Germinal center (tissue), 1 donor: ENCODE measurements around the gene GAPDHS.

Experiments
- DNase-seq: peaks from one replicate; pipeline ENCODE4 v3.0.0; 2012; ENCODE audit warnings: mixed read lengths, low spot score

Gene GAPDHS

DNA sequence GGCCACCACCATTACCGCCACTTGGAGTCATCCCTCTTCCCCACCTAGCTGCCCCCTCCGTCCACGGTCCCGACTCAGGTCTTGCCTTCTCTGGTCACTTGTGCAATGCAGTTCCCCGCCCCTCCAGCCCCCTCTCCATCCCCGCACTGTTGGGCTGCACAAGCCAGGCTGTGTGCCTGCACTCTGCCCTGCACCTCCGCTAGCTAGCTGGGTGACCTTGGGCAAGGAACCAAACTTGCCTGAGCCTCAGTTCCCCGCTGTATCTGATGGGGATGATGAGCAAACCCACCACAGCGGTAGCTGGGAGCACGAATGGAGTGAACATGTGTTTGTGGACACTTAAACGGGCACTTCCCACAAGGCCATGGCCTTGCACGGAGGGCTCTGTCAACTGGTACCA is 6.6 kb downstream of the GAPDHS start:
- no peak for DNase-seq

DNA sequence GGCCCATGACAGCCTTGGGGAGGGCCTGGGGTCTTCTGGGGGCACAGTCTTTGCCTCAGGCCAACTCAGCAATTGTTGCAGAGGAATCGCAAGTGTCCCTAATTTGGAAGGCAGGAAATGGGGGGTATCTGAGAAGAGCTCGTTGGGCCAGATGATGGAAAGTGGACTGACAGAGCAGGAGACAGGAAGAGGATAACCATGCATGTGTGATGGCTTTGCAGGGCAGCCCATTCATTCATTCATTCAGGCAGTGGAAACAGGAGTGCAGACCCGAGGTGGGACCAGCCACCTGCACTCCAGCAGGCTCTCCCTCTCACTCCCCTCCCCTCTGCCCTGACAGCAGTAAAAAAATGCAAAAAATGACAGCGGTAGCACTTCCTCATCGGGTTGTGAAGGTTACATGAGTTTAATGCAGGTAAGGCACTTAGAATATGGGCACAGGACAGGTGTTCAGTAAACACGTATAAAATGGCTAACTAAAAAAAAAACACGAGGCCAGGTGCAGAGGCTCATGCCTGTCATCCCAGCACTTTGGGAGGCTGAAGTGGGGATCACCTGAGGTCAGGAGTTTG is 7.2 kb downstream of the GAPDHS start:
- peak; percentile 41 for DNase-seq

DNA sequence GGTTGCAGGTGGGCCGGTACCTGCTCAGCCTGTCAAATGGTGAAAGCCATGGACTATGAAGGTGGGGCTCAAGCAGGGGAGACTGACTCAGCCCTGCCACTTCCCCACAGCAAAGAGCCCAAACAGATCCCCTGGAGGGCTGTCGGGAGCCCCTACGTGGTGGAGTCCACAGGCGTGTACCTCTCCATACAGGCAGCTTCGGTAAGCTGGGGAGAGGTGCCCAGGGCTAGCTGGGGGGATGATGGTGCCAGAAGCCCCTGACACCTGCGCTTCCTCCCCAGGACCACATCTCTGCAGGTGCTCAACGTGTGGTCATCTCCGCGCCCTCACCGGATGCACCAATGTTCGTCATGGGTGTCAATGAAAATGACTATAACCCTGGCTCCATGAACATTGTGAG is 9.0 kb downstream of the GAPDHS start:
- no peak for DNase-seq

DNA sequence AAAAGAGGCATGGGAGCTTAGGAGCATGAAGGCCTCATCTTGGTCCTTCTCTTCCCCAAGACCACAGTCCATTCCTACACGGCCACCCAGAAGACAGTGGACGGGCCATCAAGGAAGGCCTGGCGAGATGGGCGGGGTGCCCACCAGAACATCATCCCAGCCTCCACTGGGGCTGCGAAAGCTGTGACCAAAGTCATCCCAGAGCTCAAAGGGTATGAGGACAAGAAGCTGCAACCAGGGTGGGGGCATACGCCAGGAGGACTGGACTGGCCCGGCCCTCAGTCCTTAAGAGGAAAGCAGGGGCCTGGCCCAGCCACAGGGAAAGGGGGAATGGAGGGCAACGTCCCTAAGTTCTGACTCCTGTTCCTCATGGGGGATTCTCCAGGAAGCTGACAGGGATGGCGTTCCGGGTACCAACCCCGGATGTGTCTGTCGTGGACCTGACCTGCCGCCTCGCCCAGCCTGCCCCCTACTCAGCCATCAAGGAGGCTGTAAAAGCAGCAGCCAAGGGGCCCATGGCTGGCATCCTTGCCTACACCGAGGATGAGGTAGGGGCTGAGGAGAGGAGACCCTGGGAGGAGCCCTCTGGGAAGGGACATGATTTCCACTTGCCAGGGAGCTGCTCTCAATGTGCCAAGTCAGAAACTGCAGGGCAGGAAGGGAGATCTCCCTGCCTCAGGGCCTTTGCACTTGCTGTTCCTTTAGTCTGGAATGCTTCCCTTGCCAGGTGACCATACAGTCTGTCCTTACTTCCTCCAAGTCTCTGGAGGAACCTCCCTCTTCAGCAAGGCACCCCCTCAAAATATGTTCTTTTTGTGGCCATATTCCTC is 10.2 kb downstream of the GAPDHS start:
- no peak for DNase-seq

DNA sequence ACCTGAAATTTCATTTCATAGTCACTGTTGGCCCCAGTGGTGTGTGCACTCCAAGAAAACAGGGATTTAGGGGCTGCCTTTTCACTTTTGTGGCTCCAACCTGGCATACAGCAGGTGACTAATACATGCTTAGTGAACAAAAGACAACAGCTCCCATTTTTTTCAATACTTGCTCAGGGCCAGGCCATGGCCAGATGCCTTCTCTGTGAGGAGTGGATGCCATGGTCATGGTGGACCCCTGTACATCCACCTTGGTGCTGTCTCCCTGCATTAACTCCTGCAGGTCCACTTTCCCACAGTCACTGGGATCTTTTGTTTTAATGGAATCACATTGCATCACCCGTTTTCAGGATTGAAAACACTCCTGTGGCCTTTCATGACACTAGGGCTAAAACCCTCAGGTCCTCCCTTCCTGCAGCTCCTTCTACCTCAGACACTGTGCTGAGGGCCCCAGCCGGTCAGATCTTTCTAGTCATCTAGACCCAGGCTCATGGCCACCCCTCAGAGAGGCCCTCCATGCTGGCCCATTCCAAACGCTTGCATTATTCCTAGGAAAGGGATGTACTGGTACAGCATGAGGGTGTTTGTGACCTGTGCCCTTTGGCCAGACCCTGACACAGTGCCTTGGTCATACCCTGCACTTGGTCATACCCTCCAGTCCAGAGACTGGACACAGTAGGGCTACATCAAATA is 11.0 kb downstream of the GAPDHS start:
- DNase-seq: no peak

DNA sequence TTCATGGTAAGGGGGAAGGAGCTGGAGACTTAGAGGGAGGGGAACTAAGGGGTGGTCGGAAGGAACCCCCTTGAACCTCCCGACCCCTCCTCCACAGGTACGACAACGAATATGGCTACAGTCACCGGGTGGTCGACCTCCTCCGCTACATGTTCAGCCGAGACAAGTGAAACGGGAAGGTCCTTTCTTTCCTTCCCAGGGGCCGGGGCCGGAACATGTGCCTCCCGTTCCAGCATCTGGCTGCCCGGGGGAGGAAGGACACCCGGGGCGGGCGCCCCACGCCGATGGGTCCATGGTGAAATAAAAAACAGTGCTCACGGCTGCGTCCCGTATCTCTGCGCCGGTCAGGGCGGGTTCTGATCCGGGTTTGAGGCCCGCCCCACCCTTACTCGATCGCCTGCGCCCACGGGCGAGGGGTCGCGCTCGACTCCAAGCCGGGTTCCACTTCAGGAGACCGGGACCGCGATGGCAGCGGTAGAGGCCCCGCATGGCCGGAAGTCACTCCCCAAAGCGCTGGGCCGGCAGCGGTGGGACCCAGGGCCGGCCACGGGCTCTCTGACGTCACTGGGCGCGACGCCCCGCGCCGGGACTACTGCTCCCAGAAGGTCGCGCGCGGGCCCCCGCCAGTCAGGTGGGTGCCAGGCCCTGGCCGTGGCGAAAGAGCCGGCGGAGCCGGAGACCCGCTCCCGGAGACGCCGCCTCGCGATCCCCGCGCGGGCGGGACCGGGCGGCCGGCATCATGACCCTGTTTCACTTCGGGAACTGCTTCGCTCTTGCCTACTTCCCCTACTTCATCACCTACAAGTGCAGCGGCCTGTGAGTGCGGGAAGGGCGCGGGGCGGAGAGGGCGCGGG is 12.0 kb downstream of the GAPDHS start, which contains the start of gene TMEM147:
Gene TMEM147, plus strand, starts transcription at position 626 of the 854 bp plus-strand sequence. Its CDS starts 114 bp downstream, at position 740.
- DNase-seq: peak; percentile 92

DNA sequence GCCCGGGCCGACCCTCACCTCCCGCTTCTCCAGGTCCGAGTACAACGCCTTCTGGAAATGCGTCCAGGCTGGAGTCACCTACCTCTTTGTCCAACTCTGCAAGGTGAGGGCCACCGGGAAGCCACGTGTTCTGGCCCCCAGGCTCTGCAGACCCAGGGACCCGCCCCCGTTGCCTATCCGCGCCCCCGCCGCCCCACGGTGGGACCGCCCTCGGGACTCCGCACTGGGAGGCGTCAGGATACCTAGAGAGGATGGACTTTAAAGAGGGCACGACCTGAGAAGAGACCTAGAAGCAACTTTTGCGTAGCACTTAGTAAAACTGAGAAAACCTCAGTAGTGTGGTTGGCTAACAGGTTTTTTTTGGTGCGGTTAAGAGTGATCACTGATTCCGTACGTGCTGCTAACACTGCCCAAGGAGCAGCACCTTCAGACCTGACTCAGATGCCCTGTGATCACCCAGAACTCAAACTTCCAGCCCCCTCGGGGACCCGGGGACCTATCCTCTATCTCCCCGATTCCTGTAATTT is 12.7 kb downstream of the GAPDHS start:
- DNase-seq: peak; percentile 57

DNA sequence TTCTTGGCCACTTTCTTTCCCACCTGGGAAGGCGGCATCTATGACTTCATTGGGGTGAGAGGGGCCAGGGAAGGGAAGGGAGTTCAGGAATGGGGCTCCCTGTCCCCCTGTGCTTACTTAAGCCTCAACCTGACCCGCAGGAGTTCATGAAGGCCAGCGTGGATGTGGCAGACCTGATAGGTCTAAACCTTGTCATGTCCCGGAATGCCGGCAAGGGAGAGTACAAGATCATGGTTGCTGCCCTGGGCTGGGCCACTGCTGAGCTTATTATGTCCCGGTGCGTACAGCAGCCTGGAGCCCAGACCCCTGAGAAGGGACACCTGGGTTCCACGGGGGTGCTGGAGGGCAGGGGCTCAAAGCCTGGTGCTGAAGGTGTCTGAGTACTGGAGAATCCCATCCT is 13.3 kb downstream of the GAPDHS start:
- no peak for DNase-seq

DNA sequence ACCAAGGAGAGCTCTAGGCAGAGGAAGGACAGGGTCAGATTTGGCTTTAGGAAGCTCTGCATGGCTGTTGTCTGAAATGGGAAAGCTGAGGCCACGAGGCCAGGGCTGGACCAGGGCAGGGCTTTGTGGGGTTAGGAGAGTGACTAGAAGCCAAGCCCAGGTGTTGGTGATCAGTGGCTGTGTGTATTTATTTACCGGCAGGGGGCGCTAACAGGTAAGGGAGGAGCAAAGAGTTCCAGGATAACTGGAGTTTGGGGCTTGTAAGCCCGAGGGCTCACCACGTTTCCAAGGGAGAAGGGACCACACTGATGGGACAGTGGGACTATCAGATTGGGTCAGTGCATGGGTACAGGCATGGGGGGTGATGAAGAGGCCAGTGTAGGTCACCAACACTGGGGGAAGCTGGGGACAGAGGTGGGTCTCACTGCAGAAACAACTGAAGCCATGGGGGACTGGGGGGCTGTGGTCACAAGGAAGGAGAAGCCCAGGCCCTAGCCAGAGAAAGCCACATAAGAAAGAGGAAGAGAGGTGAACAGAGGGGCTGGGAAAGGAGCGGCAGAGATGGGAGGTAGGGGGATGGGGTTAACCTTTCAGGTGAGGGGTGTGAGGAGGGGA is 16.0 kb downstream of the GAPDHS start:
- DNase-seq: peak; percentile 80

DNA sequence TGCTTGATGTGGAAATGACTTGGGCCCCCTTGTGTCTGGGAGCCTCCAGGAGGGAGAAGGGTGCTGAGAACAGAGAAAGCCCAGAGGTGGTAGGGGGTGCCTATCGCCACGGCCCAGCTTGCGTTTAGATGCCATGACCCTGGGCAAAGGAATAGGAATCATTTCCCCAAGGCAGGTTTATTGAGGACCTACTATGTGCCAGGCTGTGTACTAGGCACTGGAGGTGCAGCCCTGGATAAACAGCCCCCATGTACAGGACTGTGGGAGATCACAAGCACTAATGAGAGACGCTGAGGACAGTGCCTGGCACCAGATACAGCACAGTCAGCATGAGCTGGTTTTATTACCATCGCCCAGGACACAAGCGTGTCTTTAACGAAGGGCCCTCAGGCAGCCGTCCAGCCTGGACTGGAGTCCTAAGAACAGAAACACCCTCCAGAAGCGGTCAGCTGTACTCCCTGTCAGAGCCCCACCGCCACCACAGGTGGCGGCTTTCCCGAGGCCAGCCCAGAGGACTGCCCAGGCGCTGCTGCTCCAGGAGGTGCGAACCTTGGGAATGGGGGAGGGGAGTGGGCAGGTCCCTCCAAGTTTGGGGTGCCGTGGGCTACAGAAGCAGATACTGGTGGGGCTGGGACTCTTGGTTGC is 16.7 kb downstream of the GAPDHS start:
- DNase-seq: no peak

DNA sequence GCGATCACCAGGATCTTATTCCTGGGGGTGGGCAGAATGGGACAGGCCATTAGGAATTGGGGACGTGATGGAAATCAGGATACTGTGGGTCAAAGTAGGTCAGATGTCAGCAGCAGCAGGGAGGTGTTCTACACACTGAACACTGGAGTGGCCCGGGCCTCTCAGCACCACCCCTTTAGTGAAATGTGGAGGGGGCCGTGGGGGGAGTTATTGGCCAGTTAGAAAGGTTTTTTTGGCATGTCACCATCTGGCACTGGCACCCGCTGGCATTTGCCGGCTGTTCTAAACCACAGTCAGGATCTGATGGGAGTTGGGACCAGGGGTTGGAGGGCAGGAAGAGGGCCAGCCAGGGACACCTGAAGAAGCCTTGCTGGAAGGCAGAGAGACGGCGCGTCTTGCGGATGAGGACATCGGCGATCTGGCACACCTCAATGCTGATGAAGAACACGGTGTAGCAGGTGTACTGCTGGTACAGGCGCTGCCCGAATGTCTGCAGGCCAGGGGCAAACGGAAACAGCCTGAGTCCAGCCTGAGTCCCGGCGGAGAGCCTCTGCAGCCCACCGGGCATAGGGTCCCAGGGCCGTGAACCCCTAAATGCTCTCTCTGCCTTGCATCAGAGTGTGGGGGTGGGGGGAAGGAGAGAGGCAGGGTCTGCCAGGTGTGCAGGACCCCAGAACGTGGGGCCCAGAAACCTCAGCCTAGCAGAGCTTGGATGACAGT is 18.0 kb downstream of the GAPDHS start:
- DNase-seq: no peak

DNA sequence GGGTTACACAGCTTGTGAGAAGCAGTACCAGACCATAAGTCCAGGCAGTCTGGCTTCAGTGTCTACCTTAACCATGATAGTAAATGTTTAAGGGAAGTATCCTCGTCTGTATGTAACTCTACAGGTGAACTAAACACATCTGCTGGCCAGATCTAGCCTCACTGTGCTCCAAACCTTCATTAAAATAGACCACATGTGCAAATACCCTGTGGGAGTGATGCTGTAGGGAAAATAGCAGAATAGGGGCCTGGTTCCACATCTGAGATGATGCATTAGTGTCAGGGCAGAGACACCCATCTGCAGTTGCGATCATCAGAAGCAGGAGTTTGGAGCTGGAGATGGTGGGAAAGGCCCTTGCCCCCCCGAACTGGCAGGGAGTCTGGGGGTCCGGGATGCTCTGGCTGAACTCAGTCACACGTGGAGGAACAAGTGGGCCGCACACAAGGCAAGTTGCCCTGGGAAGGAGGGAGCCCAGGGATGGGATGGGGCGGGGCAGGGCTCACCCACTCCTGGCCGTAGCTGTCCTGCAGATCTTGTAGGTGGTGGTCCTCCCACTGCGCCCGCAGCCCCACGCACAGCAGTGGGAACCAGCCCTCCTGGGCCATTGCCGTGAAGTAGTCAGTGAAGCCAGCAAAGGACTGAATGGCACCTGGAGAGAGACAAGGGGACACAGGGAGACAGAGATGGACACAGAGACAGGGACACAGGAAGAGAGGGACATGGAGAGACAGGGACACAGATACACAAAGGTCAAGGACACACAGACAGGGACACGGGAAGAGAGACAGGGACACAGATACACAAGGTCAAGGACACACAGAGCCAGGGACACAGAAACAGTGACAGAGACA is 19.5 kb downstream of the GAPDHS start:
- no peak for DNase-seq

DNA sequence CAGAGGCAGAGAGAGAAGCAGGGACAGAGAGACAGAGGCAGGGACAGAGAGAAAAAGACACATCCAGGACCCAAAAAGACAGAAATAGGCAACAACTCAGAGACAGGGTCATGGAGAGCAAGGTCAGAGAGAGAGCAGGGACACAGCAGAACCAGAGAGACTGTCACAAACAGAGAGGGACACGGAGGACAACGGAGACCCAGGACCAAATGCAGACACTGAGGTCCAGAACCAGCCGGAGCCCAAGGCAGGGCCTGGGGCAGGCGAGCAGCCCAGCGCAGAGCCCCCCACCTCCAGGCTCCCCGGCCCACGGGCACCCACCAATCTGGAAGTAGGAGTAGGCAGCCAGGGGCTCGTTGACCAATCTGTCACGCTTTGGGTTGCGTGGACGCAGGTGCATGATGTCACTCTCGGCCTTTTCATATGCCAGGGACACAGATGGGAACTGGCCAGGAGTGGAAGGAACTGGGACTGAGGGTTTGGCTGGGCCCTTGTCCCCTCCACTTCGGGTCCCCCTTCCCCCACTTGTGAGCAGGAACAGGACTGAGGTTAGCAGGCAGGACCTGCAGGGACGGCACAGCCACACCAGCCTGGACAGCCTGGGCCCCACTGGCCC is 20.2 kb downstream of the GAPDHS start:
- no peak for DNase-seq

DNA sequence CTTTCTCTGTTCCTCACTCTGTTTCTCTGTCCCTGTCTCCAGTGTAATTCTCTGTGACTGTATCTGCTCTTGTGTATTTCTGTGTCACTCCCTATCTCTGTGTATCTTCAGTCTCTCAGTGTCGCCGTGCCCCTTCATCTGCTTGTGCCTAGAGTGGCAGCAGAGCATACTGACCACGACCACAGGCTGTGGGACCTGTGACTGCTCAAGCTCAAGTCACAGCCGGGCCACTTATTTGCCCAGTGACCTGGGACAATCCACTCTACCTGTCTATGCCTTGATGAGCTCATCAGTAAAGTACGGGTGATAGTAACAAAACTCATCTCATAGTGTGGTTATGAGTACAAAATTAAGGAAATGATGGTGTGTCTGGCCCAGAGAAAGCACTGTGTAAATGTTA is 20.8 kb downstream of the GAPDHS start:
- DNase-seq: no peak

DNA sequence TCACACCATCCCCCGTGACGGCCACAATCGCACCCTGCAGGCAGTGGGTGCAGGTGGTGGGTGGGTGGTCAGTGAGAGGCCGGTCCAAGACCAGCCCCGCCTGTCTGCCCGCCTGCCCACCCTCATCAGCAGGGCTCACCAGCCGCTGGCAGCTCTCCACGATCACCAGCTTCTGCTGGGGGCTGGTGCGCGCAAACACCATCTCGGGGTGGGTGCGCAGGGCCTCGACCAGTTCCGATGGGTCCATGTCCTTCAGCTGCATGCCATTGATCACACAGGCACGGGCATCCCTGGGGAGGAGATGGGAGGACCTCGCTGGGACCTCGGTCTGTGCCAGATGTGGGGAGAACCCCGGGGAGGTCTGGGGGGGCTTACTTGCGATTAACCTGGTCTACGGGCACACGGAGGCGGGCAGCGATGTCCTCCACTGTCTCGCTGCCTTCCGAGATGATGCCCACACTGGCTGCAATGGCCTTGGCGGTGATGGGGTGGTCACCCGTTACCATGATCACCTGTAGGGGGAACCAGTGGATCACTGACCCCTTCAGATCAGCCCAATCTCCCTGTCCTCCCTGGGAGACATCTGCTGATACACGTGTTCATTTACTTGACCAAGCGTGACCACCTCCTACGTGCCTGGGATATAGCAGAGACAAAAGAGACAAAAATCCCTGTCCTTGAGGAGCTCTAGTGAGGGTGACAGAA is 22.2 kb downstream of the GAPDHS start:
- DNase-seq: no peak

DNA sequence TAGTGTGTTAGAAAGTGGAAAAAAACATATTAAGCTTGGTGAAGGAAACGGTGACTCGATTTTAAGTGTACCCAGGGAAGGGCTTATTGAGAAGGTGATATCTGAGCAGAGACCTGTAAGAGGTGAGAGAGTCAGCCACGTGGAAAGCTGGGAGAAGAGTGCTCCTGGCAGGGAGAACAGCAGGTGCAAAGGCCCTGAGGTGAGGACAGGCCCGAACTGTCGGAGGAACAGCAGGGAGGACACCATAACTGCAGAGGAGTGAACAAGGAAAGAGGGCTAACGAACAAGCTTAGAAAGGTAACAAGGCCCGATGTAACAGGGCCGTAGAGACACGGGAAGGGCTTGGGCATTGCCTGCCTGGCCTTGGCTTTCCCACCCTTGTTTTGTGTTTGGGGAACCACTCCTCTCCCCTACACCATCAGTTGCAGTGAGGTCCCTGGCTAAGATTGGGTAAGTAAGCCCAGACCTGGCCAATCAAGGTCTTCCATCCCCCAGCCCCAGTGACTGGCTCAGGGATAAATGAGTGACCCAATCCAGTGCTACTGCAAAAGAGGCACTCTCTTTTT is 22.9 kb downstream of the GAPDHS start:
- no peak for DNase-seq

DNA sequence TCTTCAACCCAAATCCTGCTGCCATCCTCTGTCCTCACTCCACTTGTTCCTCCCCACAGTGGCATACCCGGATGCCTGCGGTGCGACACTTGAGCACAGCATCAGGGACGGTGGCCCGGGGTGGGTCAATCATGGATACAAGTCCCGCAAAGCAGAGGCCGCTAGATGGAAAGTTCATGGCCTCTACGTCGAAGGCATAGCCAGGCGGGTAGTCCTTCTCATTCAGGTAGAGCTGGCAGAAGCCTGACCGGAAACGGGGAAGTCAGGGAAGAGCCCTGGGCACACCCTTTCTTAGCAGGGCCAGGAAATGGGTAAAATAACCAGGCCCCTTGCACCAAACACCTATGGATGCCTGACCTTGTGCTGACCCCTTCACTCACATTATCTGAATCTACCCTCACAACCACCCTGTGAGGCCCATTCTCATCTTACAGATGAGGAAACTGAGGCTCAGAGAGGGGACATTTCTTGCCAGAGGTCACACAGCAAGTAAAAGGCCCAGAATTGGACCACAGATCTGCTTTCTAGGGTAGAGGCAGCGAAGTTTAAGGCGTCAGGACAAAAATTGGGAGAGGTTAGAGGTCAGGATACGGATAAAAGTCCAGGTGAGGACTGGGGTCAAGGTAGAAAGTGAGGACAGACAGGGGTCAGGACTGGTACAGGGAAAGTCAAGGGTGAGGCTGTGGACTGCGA is 23.7 kb downstream of the GAPDHS start:
- no peak for DNase-seq
